Activated CD8-positive, alpha-beta memory T cell treated with anti-CD3 and anti-CD28 coated beads for 1 hour (primary cell): ENCODE data around the gene ZNF674.
"Not testable (repeated sequence)": the region's sequence is repeated elsewhere in the genome, so short reads cannot be mapped to it uniquely, and the experiment has no call there.

Source experiments
- DNase-seq, 2 donors: peaks; one replicate each; pipeline ENCODE4 v3.0.0-alpha.2; 2020; ENCODE audit warnings: low read depth in 1 of 2; ENCODE audit errors: extremely low read depth in 1 of 2

Gene ZNF674

DNA sequence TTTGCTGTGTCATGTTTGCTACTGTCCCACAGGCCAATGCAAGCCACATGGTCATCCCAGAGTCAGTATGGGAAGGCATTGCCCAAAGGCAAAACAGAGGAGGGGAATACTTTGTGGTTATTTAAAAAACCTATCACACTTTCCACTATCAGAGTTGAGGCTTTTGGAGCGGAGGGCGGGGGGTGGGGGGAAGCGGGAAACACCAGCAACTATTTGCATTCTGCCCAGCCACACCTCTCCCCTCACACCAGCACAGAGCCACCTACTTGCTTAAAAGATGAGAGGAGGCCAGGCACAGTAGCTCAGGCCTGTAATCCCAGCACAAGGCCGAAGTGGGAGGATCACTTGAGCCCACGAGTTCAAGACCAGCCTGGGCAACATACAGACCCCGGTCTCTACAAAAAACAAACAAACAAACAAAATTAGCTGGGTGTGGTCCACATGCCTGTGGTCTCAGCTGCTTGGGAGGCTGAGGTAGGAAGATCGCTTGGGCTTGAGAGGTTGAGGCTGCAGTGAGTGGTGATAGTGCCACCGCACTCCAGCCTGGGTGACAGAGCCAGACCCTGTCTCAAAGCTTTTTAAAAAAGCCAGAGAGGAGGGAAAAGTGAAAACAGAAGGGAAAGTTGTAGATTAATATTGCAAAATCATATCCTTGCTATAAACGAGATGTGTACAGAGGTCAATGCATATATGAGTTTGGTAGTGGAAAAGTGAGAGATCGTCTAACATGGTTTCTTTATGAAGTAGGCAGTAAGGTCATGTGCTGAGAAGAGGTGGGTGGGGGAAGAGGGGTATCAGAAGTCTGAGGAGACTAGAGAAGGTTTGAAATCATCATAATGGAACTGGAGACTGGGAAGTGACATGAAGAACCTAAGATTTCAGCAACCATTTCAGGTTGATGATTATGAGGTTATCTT lies 26.5 kb upstream of the ZNF674 start:
- DNase-seq = no peak

- no peak for DNase-seq
Observed at GRCh38 chrX:46569621-46570020, 24.4 kb upstream of the ZNF674 start.

DNA sequence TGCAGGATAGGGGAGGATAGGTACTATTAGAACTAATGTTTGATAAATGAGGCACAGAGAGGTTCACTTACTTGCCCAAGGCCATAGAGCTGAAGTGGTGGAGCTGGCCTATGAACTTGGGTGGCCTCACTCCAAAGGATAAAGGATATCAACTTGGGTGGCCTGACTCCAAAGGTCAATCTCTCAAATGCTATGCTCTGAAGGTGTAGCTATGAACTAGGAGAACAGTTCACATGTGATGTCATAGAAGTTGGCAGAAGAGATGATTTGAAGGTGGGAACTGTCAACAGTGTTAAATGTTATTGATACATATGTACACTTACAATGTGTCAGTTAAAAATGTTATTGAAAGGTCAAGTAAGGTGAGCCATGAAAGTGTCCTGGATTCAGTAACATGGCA lies 22.2 kb upstream of the ZNF674 start:
- no peak for DNase-seq

DNA sequence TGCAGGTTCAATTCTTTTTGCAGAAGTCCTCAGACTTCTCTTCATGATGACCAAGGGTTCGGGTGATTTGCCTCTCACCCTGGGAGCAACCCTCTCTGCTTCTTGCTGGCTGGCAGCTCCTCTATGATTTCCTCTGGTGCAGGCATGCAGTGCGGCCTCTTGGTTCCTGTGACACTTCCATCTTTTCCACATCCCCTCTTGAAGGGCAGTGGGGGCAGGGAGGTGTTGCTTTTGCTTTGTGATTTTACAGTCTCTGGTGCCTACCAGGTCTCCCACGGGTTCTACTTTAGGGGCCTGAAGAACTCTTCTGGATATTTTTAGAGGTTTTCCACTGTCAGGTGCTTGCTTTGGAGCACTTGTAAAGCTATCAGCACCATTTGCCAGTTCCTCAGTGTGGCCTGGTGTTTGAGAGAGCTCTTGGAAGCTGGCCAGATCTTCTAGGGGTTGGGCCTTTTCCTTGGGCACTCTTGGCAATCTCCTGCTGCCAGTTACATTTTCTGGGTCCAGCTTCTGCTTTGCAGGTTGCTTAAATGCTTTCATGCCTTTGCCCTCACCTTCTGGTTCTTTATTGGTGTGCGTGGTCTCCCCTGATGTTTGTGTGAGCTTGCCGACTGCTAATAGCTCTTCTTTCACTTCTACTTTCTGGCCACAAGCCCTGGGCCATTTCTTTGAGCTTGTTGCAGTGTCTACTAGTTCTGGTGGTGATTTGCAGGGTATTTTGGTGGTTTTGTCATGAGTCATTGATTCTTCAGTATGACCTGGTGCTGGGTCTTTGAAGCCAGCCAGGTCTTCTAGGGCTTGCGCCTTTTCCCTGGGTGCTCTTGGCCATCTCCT lies 16.8 kb upstream of the ZNF674 start:
- no peak for DNase-seq

GRCh38 chrX:46559062-46559461 lies 13.8 kb upstream of the ZNF674 start:
- no peak for DNase-seq

- no peak for DNase-seq
Observed at GRCh38 chrX:46554942-46555341, 9.7 kb upstream of the ZNF674 start.

DNA sequence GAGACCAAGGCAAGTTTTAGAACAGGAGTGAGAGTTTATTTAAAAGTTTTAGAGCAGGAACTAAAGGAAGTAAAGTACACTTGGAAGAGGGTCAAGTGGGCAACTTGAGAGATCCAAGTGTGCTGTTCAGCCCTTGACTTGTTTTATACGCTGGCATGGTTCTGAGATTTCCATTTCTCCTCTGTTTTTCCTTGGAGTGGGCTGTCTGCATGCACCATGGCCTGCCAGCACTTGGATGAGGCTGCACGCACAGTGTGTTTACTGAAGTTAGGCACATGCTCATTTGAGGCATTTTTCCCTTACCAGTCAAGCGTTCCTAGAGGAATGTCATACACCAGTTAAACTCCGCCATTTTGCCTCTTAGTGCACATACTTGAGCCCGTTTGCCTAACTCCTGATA lies 8.7 kb upstream of the ZNF674 start:
- no peak for DNase-seq

GRCh38 chrX:46551494-46552128 lies 6.4 kb upstream of the ZNF674 start:
- no peak for DNase-seq

DNA sequence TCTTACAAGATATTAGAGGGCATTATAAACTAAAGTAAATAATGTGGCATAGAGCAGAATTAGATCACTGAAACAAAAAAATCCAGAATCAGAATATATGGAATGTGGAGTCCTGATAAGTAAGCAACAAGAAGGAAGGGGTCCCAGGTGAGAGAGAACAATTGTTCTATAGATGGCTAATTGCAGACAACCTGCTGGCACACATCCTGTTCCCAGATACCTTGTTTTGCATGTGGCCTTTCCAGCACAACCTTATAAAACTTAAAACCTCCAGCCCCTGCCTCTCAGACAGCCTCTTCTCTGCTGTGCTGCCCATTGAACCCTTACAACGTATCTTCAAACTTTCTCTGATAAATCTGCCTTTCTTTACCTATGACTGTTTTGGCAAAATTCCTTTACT lies 4.7 kb upstream of the ZNF674 start:
- DNase-seq = no peak

GRCh38 chrX:46547857-46548256 lies 2.6 kb upstream of the ZNF674 start:
- DNase-seq = no peak

- DNase-seq = not testable (repeated sequence)
Observed at GRCh38 chrX:46544527-46544926, 694 bp downstream of the ZNF674 start.

DNA sequence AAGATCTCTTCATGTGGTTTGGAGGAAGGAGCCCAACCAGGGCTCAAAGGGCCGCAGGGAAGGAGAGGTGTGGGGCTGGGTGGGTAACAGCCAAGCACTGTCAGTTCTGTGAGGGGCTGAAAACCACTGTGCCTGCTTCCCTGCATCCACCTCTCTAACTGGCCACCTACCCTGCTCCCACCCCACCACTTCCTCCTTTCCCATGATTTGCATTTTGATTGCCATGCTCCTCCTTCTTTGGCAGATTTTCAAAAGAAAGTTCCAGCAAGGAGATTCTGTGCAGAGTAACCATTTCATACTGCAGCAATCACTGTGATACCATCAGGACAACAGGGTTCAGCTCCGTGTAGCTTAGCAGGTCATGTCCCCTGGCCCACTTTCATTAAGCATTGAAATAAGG lies 1.8 kb downstream of the ZNF674 start:
- no peak for DNase-seq

- no peak for DNase-seq
Observed at GRCh38 chrX:46531442-46531841, 13.8 kb downstream of the ZNF674 start.

DNA sequence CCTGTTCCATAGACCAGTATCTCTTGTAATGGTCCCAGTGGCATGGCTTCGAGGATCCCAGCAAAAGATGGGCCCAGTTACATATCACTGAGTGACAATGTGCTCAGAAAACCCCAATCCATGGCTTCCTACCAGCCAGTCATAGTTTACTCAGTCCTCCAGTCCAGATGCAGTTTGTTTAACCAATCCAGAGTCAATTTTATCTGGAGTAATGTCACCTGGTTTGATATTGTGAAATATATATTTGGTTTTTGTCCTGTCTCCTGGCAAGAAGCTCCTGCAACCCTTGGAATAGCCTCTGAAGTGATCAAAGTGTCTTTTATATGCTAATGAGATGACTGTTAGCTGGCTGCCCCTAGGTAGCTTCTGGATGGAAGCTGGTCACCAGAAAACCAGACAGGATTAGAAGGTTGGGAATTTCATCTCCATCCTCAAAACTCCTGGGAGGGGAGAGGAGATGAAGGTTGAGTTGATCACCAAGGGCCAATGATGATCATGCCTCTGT lies 14.8 kb downstream of the ZNF674 start:
- not testable (repeated sequence) for DNase-seq

- DNase-seq = not testable (repeated sequence)
Observed at GRCh38 chrX:46529740-46530403, 15.3 kb downstream of the ZNF674 start.

GRCh38 chrX:46528640-46529039 lies 16.6 kb downstream of the ZNF674 start:
- not testable (repeated sequence) for DNase-seq

GRCh38 chrX:46506076-46506475 lies 39.1 kb downstream of the ZNF674 start:
- no peak for DNase-seq

DNA sequence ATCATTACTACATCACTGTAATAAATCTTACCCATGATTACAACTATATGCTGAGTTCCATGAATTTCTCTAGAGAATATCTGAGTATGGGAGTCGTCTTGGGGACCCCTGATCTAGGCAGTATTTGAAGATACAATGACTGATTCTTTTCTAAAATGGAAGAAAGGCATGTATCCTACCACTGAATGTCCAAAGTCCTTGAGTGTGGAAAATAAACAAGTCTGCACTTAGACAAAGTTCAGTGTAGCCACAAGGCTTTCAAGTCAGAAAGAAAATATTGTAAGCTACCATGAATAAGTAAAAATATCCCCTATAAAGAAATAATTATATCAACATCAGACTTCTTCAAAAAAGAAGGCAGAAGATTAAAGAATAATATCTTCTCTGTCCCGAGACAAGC lies 42.4 kb downstream of the ZNF674 start:
- no peak for DNase-seq

GRCh38 chrX:46500054-46500453 lies 45.2 kb downstream of the ZNF674 start:
- DNase-seq = no peak

- DNase-seq = no peak
Observed at GRCh38 chrX:46488712-46489111, 56.5 kb downstream of the ZNF674 start.

DNA sequence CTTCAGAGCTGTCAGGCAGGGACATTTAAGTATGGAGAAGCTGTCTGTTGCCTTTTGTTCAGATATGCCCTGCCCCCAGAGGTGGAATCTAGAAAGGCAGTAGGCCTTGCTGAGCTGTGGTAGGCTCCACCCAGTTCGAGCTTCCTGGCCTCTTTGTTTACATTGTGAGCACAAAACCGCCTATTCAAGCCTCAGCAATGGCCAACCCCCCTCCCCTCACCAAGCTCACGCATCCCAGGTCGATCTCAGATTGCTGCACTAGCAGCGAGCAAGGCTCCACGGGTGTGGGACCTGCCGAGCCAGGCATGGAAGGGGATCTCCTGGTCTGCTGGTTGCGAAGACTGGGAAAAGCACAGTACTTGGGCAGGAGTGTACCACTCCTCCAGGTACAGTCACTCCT lies 59.3 kb downstream of the ZNF674 start:
- no peak for DNase-seq
